GM23338 (cell line): Measurements from ENCODE around the gene CDC14B. TPM values are rescaled to one million over a fixed set of nuclear protein-coding genes. Genes with fewer than 3 reads are reported as not detected.

Experiments
- ATAC-seq: fragments of 200-7000 bp; cut with Tn5 transposase; 3 replicates; pipeline ENCODE4 v1.9.1; 2020
- DNase-seq: peaks from one replicate; pipeline ENCODE4 v3.0.0-alpha.2; 2015; ENCODE audit warnings: low spot score
- H2AFZ ChIP-seq: fragments of 200-600 bp; sonication (generic); 2 replicates; pipeline ENCODE4 v1.8.0; 2016; ENCODE audit warnings: antibody characterized with exemption, mild to moderate bottlenecking, moderate library complexity
- H3F3A ChIP-seq: fragments of 200-600 bp; sonication (generic); replicated peaks from 2 replicates; pipeline ENCODE4 v1.8.0; 2017; ENCODE audit warnings: antibody characterized with exemption, mixed run types, low read depth
- H3K27ac ChIP-seq: fragments of 200-600 bp; sonication (generic); 2 replicates; pipeline ENCODE4 v1.6.1; 2016; ENCODE audit warnings: low read depth
- H3K27me3 ChIP-seq: fragments of 200-600 bp; sonication (generic); 2 replicates; pipeline ENCODE4 v1.8.0; 2016; ENCODE audit warnings: mild to moderate bottlenecking, mixed run types, moderate library complexity; ENCODE audit not compliant: insufficient read depth
- H3K36me3 ChIP-seq: fragments of 200-600 bp; sonication (generic); 2 replicates; pipeline ENCODE4 v1.8.0; 2016; ENCODE audit warnings: mild to moderate bottlenecking; ENCODE audit not compliant: insufficient read depth
- H3K4me1 ChIP-seq: fragments of 200-600 bp; sonication (generic); 2 replicates; pipeline ENCODE4 v1.8.0; 2016; ENCODE audit warnings: mild to moderate bottlenecking, moderate library complexity; ENCODE audit not compliant: insufficient read depth
- H3K4me2 ChIP-seq: fragments of 200-600 bp; sonication (generic); 2 replicates; pipeline ENCODE4 v1.7.1; 2017; ENCODE audit warnings: mixed run types
- H3K4me3 ChIP-seq: fragments of 200-600 bp; sonication (generic); 2 replicates; pipeline ENCODE4 v1.6.1; 2016; ENCODE audit warnings: mixed run types
- H3K79me2 ChIP-seq: fragments of 200-600 bp; sonication (generic); replicated peaks from 2 replicates; pipeline ENCODE4 v1.8.0; 2017; ENCODE audit warnings: mild to moderate bottlenecking; ENCODE audit not compliant: insufficient read depth
- H3K9me2 ChIP-seq: fragments of 200-600 bp; sonication (generic); 2 replicates; pipeline ENCODE4 v1.8.0; 2017; ENCODE audit not compliant: insufficient read depth
- H4K20me1 ChIP-seq: fragments of 200-600 bp; sonication (generic); replicated peaks from 2 replicates; pipeline ENCODE4 v1.8.0; 2017; ENCODE audit warnings: mild to moderate bottlenecking; ENCODE audit not compliant: insufficient read depth
- H3K27ac Mint-ChIP-seq: 2 replicates; pipeline ENCODE4 v1.8.0; 2020; ENCODE audit warnings: inconsistent platforms, mild to moderate bottlenecking, moderate library complexity, mixed read lengths
- H3K27me3 Mint-ChIP-seq: 3 replicates; pipeline ENCODE4 v1.8.0; 2022; ENCODE audit warnings: low read depth, mild to moderate bottlenecking, moderate library complexity, mixed read lengths, inconsistent platforms; ENCODE audit not compliant: insufficient read depth, poor library complexity
- H3K36me3 Mint-ChIP-seq: 3 replicates; pipeline ENCODE4 v1.8.0; 2021; ENCODE audit warnings: low read depth, mild to moderate bottlenecking, inconsistent platforms, moderate library complexity, mixed read lengths
- H3K4me1 Mint-ChIP-seq: 3 replicates; pipeline ENCODE4 v1.8.0; 2020; ENCODE audit warnings: mild to moderate bottlenecking, inconsistent platforms, mixed read lengths
- H3K4me3 Mint-ChIP-seq: 3 replicates; pipeline ENCODE4 v1.8.0; 2021; ENCODE audit warnings: moderate library complexity, mild to moderate bottlenecking, inconsistent platforms, mixed read lengths
- H3K9me3 Mint-ChIP-seq: 3 replicates; pipeline ENCODE4 v1.8.0; 2020; ENCODE audit warnings: moderate library complexity, mild to moderate bottlenecking, inconsistent platforms, mixed read lengths
- CTCF ChIP-seq, 2 experiments: fragments of 200-600 bp in 1 of 2; sonication (generic) in 1 of 2; conservative IDR thresholded peaks; 2 replicates each; pipeline versions ENCODE4 v1.5.1 to v1.6.1; 2016 to 2017; ENCODE audit warnings: antibody characterized with exemption in 2 of 2, low read depth in 2 of 2, mild to moderate bottlenecking in 2 of 2, moderate library complexity in 1 of 2
- ETS1 ChIP-seq: IDR thresholded peaks from 2 replicates; pipeline ENCODE4 v1.6.1; 2016; ENCODE audit warnings: antibody characterized with exemption
- EZH2 ChIP-seq: fragments of 200-600 bp; sonication (generic); IDR thresholded peaks from one replicate; pipeline ENCODE4 v1.8.0; 2017; ENCODE audit warnings: antibody characterized with exemption, mild to moderate bottlenecking, low read depth; ENCODE audit not compliant: unreplicated experiment
- EZH2phosphoT487 ChIP-seq: fragments of 200-600 bp; sonication (generic); IDR thresholded peaks from one replicate; pipeline ENCODE4 v1.8.1; 2018; ENCODE audit warnings: antibody characterized with exemption; ENCODE audit not compliant: unreplicated experiment
- JUNB ChIP-seq: IDR thresholded peaks from one replicate; pipeline ENCODE4 v1.6.1; 2016; ENCODE audit warnings: antibody characterized with exemption; ENCODE audit not compliant: unreplicated experiment
- NANOG ChIP-seq: IDR thresholded peaks from 2 replicates; pipeline ENCODE4 v1.6.1; 2016; ENCODE audit warnings: antibody characterized with exemption, borderline replicate concordance
- POLR2AphosphoS5 ChIP-seq: IDR thresholded peaks from 2 replicates; pipeline ENCODE4 v1.6.1; 2016; ENCODE audit warnings: antibody characterized with exemption, low read depth
- STAT1 ChIP-seq: IDR thresholded peaks from one replicate; pipeline ENCODE4 v1.6.1; 2016; ENCODE audit warnings: antibody characterized with exemption; ENCODE audit not compliant: unreplicated experiment
- ZNF114 ChIP-seq: fragments of 250-450 bp; sonication (Bioruptor Pico); IDR thresholded peaks from 2 replicates; pipeline ENCODE4 v1.5.0; 2020; ENCODE audit warnings: mild to moderate bottlenecking, moderate library complexity
- ZNF331 ChIP-seq: fragments of 250-450 bp; sonication (Bioruptor Pico); IDR thresholded peaks from 2 replicates; pipeline ENCODE4 v1.5.0; 2020; ENCODE audit warnings: low read depth, mild to moderate bottlenecking, moderate library complexity
- ZNF462 ChIP-seq: fragments of 250-450 bp; sonication (Bioruptor Pico); IDR thresholded peaks from 2 replicates; pipeline ENCODE4 v1.5.0; 2020; ENCODE audit warnings: mild to moderate bottlenecking, moderate library complexity
- polyA plus RNA-seq: library from polyadenylated mRNA; unstranded; fragments of >200 nt; fragmentation: Nextera tagmentation; extraction: Ambion mirVana; gene quantifications from 2 replicates; pipeline ENCODE4 v1.2.1, GENCODE V29; 2016
- total RNA-seq: library from RNA; depleted of rRNA; stranded (reverse); fragments of >200 nt; shearing (Covaris generic); gene quantifications from 2 replicates; pipeline ENCODE4 v1.2.3, GENCODE V29; 2014

The CDC14B gene
- total and polyA plus RNA-seq, 2 experiments from 2014 or later, result 12.2 to 52.1 TPM

- no peaks in the 10 kb centered on the region for H3K36me3 Mint-ChIP-seq
- peaks cover 42% of the 10 kb centered on the region for H3K4me1 Mint-ChIP-seq
- no peaks in the 10 kb centered on the region for H3F3A ChIP-seq
- no peak overlapping the region for H3K27ac Mint-ChIP-seq
- peaks cover 98% of the 10 kb centered on the region for H3K79me2 ChIP-seq
- no peaks in the 10 kb centered on the region for H3K27me3 ChIP-seq
- no peak overlapping the region for H2AFZ ChIP-seq
- H3K4me2 ChIP-seq, result no peak overlapping the region
- peaks cover 44% of the 10 kb centered on the region for H3K4me1 ChIP-seq
- DNase-seq (no peak), ATAC-seq (no peak)
- peaks cover 4% of the 10 kb centered on the region for H3K27me3 Mint-ChIP-seq
- no peak overlapping the region for H3K4me3 ChIP-seq
- H3K9me2 ChIP-seq, result no peaks in the 10 kb centered on the region
- no peaks in the 10 kb centered on the region for H3K9me3 Mint-ChIP-seq
- no peak for TF ChIP-seq CTCF (conservative IDR thresholded peaks at IDR 0.05; ENCODE audit: low read depth in 2 of 2)
- TF ChIP-seq ZNF331 (CRISPR knock-in tag), result no peak
- TF ChIP-seq JUNB, result no peak
- TF ChIP-seq ETS1, result no peak
- TF ChIP-seq EZH2, result no peak
- no peak for TF ChIP-seq NANOG
- peaks cover 14% of the 10 kb centered on the region for H4K20me1 ChIP-seq
- no peak overlapping the region for H3K4me3 Mint-ChIP-seq
- no peak overlapping the region for H3K27ac ChIP-seq
- H3K36me3 ChIP-seq, result no peaks in the 10 kb centered on the region
These were observed 38.3 kb downstream of the CDC14B start for GRCh38 chr9:96581301-96581700.

GRCh38 chr9:96574931-96575351 is 44.7 kb downstream of the CDC14B start:
- H3K36me3 ChIP-seq, result no peaks in the 10 kb centered on the region
- H3K27ac ChIP-seq, result 0 out of 2 replicates have a peak overlapping the region, but pooled peaks have one; percentile 18
- H3K4me1 ChIP-seq, result no peaks in the 10 kb centered on the region; the same call in 1 of the 2 replicates
- ATAC-seq, result no peak
- TF ChIP-seq EZH2phosphoT487, result no peak
- TF ChIP-seq POLR2AphosphoS5, result no peak
- no peak for TF ChIP-seq ZNF114 (CRISPR knock-in tag)
- TF ChIP-seq STAT1, result no peak
- no peak for TF ChIP-seq ZNF462 (CRISPR knock-in tag)
- TF ChIP-seq JUNB, result no peak
- Mint-ChIP-seq H3K27ac (no peak overlapping the region), H3K4me1 (peaks cover 30% of the 10 kb centered on the region), H3K4me3 (no peak overlapping the region), H3K27me3 (peaks cover 4% of the 10 kb centered on the region), H3K9me3 (no peaks in the 10 kb centered on the region), H3K36me3 (no peaks in the 10 kb centered on the region)
- H3K27me3 ChIP-seq, result no peaks in the 10 kb centered on the region
- no peak overlapping the region for H2AFZ ChIP-seq
- H3K79me2 ChIP-seq, result peaks cover 100% of the 10 kb centered on the region
- H3K4me3 ChIP-seq, result no peak overlapping the region
- no peak overlapping the region for H3K4me2 ChIP-seq
- DNase-seq, result no peak
- H3K9me2 ChIP-seq, result no peaks in the 10 kb centered on the region
- H4K20me1 ChIP-seq, result peaks cover 19% of the 10 kb centered on the region
- H3F3A ChIP-seq, result no peaks in the 10 kb centered on the region
